Tibial artery (tissue), 4 donors: ENCODE data around the gene APOBEC2.

Experiments used
- DNase-seq, 2 donors: peaks; one replicate each; pipeline ENCODE4 v3.0.0-alpha.2; 2019
- H3K27ac ChIP-seq, 2 donors: fragments of 200-600 bp; sonication (generic) in 1 of 2; 1 replicate in 1 of 2; 2 replicates in 1 of 2; pipeline ENCODE4 v1.5.1; 2018 to 2019; ENCODE audit warnings: mild to moderate bottlenecking in 1 of 2
- H3K27me3 ChIP-seq, 2 donors: fragments of 200-600 bp; sonication (generic) in 1 of 2; one replicate each; pipeline versions ENCODE4 v1.5.1 to v1.6.0; 2016 to 2019
- H3K36me3 ChIP-seq, 3 donors: fragments of 200-600 bp; sonication (generic) in 2 of 3; one replicate each; pipeline ENCODE4 v1.5.1; 2016 to 2019; ENCODE audit warnings: mild to moderate bottlenecking in 2 of 3
- H3K4me1 ChIP-seq, 4 donors: fragments of 200-600 bp; sonication (generic) in 2 of 4; 1 replicate in 3 of 4; 2 replicates in 1 of 4; pipeline ENCODE4 v1.5.1; 2016 to 2019
- H3K4me3 ChIP-seq, 2 donors: fragments of 200-600 bp; sonication (generic) in 1 of 2; 1 replicate in 1 of 2; 2 replicates in 1 of 2; pipeline ENCODE4 v1.5.1; 2018 to 2019; ENCODE audit warnings: mild to moderate bottlenecking in 2 of 2
- H3K9me3 ChIP-seq, 3 donors: fragments of 200-600 bp; sonication (generic) in 1 of 3; one replicate each; pipeline ENCODE4 v1.5.1; 2016 to 2019
- intact Hi-C: fragments of 100-400 bp; cut with DNase I; formaldehyde crosslinking; loops from one replicate; pipeline ENCODE4 v1.15.0; 2023; ENCODE audit warnings: low total_unique reads
- TF ChIP-seq, protein P1 (sequence below), 2 experiments: fragments of 200-600 bp in 1 of 2; fragments of 450-650 bp in 1 of 2; IDR thresholded peaks; one replicate each; pipeline ENCODE4 v1.5.1; 2017 to 2019; ENCODE audit warnings: antibody characterized with exemption in 2 of 2, mild to moderate bottlenecking in 1 of 2, moderate library complexity in 1 of 2

The APOBEC2 gene

DNA sequence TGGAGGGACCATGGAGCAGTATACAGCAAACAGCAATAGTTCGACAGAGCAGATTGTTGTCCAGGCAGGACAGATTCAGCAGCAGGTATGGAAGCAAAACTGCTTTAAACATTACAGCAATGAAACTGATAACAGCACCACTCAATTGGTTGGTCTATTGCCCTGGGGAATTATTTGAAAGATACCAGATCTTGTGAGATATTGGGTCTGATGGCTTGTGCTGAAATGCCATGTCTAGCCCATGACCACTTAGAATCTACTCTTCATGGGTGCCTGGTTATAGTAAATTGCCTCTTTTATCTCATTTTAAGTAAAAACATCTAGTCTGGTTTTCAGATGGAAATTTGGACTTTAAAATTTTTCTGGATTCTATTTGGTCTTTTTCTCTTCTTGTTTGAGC lies 26.1 kb downstream of the APOBEC2 start:
- intact Hi-C loops = no loop called here
- no peaks in the 10 kb centered on the region for H3K27me3 ChIP-seq
- TF ChIP-seq, protein P1, sequence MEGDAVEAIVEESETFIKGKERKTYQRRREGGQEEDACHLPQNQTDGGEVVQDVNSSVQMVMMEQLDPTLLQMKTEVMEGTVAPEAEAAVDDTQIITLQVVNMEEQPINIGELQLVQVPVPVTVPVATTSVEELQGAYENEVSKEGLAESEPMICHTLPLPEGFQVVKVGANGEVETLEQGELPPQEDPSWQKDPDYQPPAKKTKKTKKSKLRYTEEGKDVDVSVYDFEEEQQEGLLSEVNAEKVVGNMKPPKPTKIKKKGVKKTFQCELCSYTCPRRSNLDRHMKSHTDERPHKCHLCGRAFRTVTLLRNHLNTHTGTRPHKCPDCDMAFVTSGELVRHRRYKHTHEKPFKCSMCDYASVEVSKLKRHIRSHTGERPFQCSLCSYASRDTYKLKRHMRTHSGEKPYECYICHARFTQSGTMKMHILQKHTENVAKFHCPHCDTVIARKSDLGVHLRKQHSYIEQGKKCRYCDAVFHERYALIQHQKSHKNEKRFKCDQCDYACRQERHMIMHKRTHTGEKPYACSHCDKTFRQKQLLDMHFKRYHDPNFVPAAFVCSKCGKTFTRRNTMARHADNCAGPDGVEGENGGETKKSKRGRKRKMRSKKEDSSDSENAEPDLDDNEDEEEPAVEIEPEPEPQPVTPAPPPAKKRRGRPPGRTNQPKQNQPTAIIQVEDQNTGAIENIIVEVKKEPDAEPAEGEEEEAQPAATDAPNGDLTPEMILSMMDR (IDR thresholded peaks at IDR 0.05) = no peak
- H3K27ac ChIP-seq = no peak overlapping the region
- no peaks in the 10 kb centered on the region for H3K9me3 ChIP-seq
- H3K4me3 ChIP-seq = no peak overlapping the region
- H3K4me1 ChIP-seq = peaks cover 0 to 29% (median 16%) of the 10 kb centered on the region in 4 donors
- peaks cover 22 to 26% (median 24%) of the 10 kb centered on the region in 3 donors for H3K36me3 ChIP-seq
- DNase-seq = no peak

- TF ChIP-seq, protein P1 (IDR thresholded peaks at IDR 0.05) = no peak
- H3K4me3 ChIP-seq = no peak overlapping the region
- H3K4me1 ChIP-seq = peaks cover 0 to 13% (median 6%) of the 10 kb centered on the region in 4 donors
- H3K9me3 ChIP-seq = no peaks in the 10 kb centered on the region
- no peak overlapping the region for H3K27ac ChIP-seq
- DNase-seq = no peak
- intact Hi-C loops = no loop called here
- H3K27me3 ChIP-seq = no peaks in the 10 kb centered on the region
- peaks cover 30 to 36% (median 33%) of the 10 kb centered on the region in 3 donors for H3K36me3 ChIP-seq
Measured at GRCh38 chr6:41080621-41081020, 27.6 kb downstream of the APOBEC2 start.

- TF ChIP-seq, protein P1 (IDR thresholded peaks at IDR 0.05) = no peak
- H3K27me3 ChIP-seq = no peaks in the 10 kb centered on the region
- no peak for DNase-seq
- no peaks in the 10 kb centered on the region for H3K4me1 ChIP-seq
- intact Hi-C loops = no loop called here
- H3K27ac ChIP-seq = no peak overlapping the region
- no peak overlapping the region for H3K4me3 ChIP-seq
- H3K9me3 ChIP-seq = no peaks in the 10 kb centered on the region
- peaks cover 32 to 36% (median 33%) of the 10 kb centered on the region in 3 donors for H3K36me3 ChIP-seq
Measured at GRCh38 chr6:41083072-41083471, 30.1 kb downstream of the APOBEC2 start.

GRCh38 chr6:41085182-41085581 lies 32.2 kb downstream of the APOBEC2 start:
- intact Hi-C loops = no loop called here
- Histone ChIP-seq H3K4me3 (no peak overlapping the region), H3K4me1 (no peaks in the 10 kb centered on the region), H3K27ac (no peak overlapping the region), H3K36me3 (peaks cover 24 to 43% (median 35%) of the 10 kb centered on the region in 3 donors), H3K27me3 (no peaks in the 10 kb centered on the region), H3K9me3 (no peaks in the 10 kb centered on the region)
- TF ChIP-seq, protein P1 (IDR thresholded peaks at IDR 0.05) = no peak
- no peak for DNase-seq

- no peaks in the 10 kb centered on the region for H3K9me3 ChIP-seq
- no peak for DNase-seq
- no peak overlapping the region for H3K4me3 ChIP-seq
- peaks cover 0 to 7% (median 0%) of the 10 kb centered on the region in 4 donors for H3K4me1 ChIP-seq
- intact Hi-C loops = no loop called here
- H3K27me3 ChIP-seq = no peaks in the 10 kb centered on the region
- H3K36me3 ChIP-seq = peaks cover 24 to 62% (median 55%) of the 10 kb centered on the region in 3 donors
- TF ChIP-seq, protein P1 (IDR thresholded peaks at IDR 0.05) = no peak
- H3K27ac ChIP-seq = no peak overlapping the region
Measured at GRCh38 chr6:41088451-41088850, 35.4 kb downstream of the APOBEC2 start.
